Astrocyte of the spinal cord (primary cell): Measurements from ENCODE around the gene LRRC4C.
A peak's percentile ranks its signal among the peaks of the same experiment; 100 is the strongest.

Source experiments
- DNase-seq: peaks from one replicate; pipeline ENCODE4 v3.0.0; 2011; ENCODE audit warnings: low read depth, low spot score
- H3K4me3 ChIP-seq: 2 replicates; pipeline ENCODE4 v1.5.1; 2011; ENCODE audit warnings: low read depth, mild to moderate bottlenecking, low read length, moderate library complexity
- CTCF ChIP-seq: IDR thresholded peaks from 2 replicates; pipeline ENCODE4 v1.5.1; 2012; ENCODE audit warnings: low read depth, mild to moderate bottlenecking, low read length, inconsistent platforms
- in situ Hi-C: cut with HindIII; loops from 2 replicates; pipeline ENCODE4 v1.10.0; 2017; ENCODE audit warnings: low sequenced_read_pairs

The LRRC4C gene

GRCh38 chr11:41309716-41310115 lies 149.7 kb downstream of the LRRC4C start:
- in situ Hi-C loops: no loop called here

GRCh38 chr11:41309111-41309522 lies 150.3 kb downstream of the LRRC4C start:
- TF ChIP-seq CTCF: no peak
- H3K4me3 ChIP-seq: no peak overlapping the region
- in situ Hi-C loops: no loop called here
- DNase-seq: no peak

More at GRCh38 chr11:41309716-41310115, 149.7 kb downstream of the LRRC4C start:
- H3K4me3 ChIP-seq: no peak overlapping the region
- no peak for TF ChIP-seq CTCF
- DNase-seq: no peak

- in situ Hi-C loops: no loop called here
- TF ChIP-seq CTCF: no peak
- H3K4me3 ChIP-seq: no peak overlapping the region
- DNase-seq: no peak
Observed at GRCh38 chr11:41308286-41308685, 151.2 kb downstream of the LRRC4C start.

GRCh38 chr11:41307296-41308080 lies 152.0 kb downstream of the LRRC4C start:
- no peak for DNase-seq
- no peak for TF ChIP-seq CTCF
- H3K4me3 ChIP-seq: no peak overlapping the region
- in situ Hi-C loops: no loop called here

- DNase-seq: peak; percentile 40
- in situ Hi-C loops: no loop called here
- no peak for TF ChIP-seq CTCF
- no peak overlapping the region for H3K4me3 ChIP-seq
Observed at GRCh38 chr11:41306431-41306830, 153.0 kb downstream of the LRRC4C start.

GRCh38 chr11:41301023-41301422 lies 158.4 kb downstream of the LRRC4C start:
- no peak for TF ChIP-seq CTCF
- DNase-seq: peak; percentile 47
- H3K4me3 ChIP-seq: no peak overlapping the region
- in situ Hi-C loops: no loop called here
